HCT116 (cell line): ENCODE data around the gene NLRP11. TPM values are rescaled to one million over a fixed set of nuclear protein-coding genes. Genes with fewer than 3 reads are reported as not detected.

Source experiments
- ATAC-seq: fragments of 200-7000 bp; cut with Tn5 transposase; 2 replicates; pipeline ENCODE4 v1.9.1; 2020; ENCODE audit warnings: mild to moderate bottlenecking, moderate library complexity
- BruUV-seq: library from RNA; stranded (reverse); fragments of 400-500 nt; replicated peaks from 2 replicates; lab custom pipeline; 2021; lab: Mats Ljungman, UMichigan
- CTCF ChIA-PET: fragments of 300-600 bp; sonication (Branson Sonifier 250); formaldehyde crosslinking; loops from one replicate; lab custom pipeline; 2021; ENCODE audit warnings: antibody characterized with exemption; lab: Charles Lee
- POLR2A ChIA-PET: fragments of 300-600, 350-600 bp; sonication (Branson Sonifier 250); formaldehyde crosslinking; loops from one replicate; lab custom pipeline; 2021; ENCODE audit warnings: antibody characterized with exemption; lab: Charles Lee
- RAD21 ChIA-PET, 2 experiments: fragments of 300-600 bp; sonication (Branson Sonifier 250); formaldehyde crosslinking; loops; one replicate each; lab custom pipeline; 2023; ENCODE audit warnings: low total read pairs in 2 of 2; ENCODE audit not compliant: uncharacterized antibody in 2 of 2, unreplicated experiment in 2 of 2, low non-redundant PET in 1 of 2; lab: Charles Lee
- DNase-seq: peaks from one replicate; pipeline ENCODE4 v3.0.0-alpha.2; 2010; ENCODE audit warnings: low read depth, low spot score
- H2AFZ ChIP-seq: fragments of 200-600 bp; shearing (Covaris generic), sonication (generic); 2 replicates; pipeline ENCODE4 v1.6.1; 2017; ENCODE audit warnings: low read depth, mixed run types, mixed read lengths, antibody characterized with exemption, low read length; ENCODE audit not compliant: poor library complexity, severe bottlenecking
- H3K27ac ChIP-seq: 2 replicates; pipeline ENCODE4 v1.5.1; 2012; ENCODE audit warnings: low read depth, low read length
- H3K27me3 ChIP-seq: fragments of 200-600 bp; sonication (generic); 2 replicates; pipeline ENCODE4 v1.6.1; 2016; ENCODE audit warnings: mixed run types, low read length, mixed read lengths; ENCODE audit not compliant: insufficient read depth
- H3K36me3 ChIP-seq, 2 experiments: fragments of 200-500 bp in 1 of 2; fragments of 200-600 bp in 1 of 2; sonication (Bioruptor generic) in 1 of 2; sonication (generic) in 1 of 2; 2 replicates each; pipeline versions ENCODE4 v1.5.1 to v1.6.1; 2014 to 2016; ENCODE audit warnings: low read length in 2 of 2, inconsistent platforms in 1 of 2, mixed read lengths in 1 of 2, mixed run types in 1 of 2; ENCODE audit not compliant: insufficient read depth in 2 of 2, control insufficient read depth in 1 of 2
- H3K4me1 ChIP-seq, 2 experiments: fragments of 200-600 bp in 1 of 2; sonication (generic) in 1 of 2; 2 replicates each; pipeline versions ENCODE4 v1.5.1 to v1.6.1; 2012 to 2017; ENCODE audit warnings: low read length in 2 of 2, inconsistent platforms in 1 of 2, mild to moderate bottlenecking in 1 of 2, mixed read lengths in 1 of 2, mixed run types in 1 of 2, moderate library complexity in 1 of 2; ENCODE audit not compliant: insufficient read depth in 2 of 2, control insufficient read depth in 1 of 2
- H3K4me2 ChIP-seq: fragments of 200-600 bp; sonication (generic); 2 replicates; pipeline ENCODE4 v1.6.1; 2017; ENCODE audit warnings: mixed run types, low read length, mixed read lengths
- H3K4me3 ChIP-seq, 2 experiments: fragments of 200-600 bp in 1 of 2; sonication (generic) in 1 of 2; replicated peaks in 1 of 2; 2 replicates each; pipeline ENCODE4 v1.5.1; 2011 to 2016; ENCODE audit warnings: low read length in 2 of 2, control low read depth in 1 of 2, low read depth in 1 of 2, mild to moderate bottlenecking in 1 of 2, mixed read lengths in 1 of 2, mixed run types in 1 of 2
- H3K79me2 ChIP-seq: fragments of 200-600 bp; sonication (generic); 2 replicates; pipeline ENCODE4 v1.6.1; 2017; ENCODE audit warnings: mild to moderate bottlenecking, mixed run types, low read length, moderate library complexity, mixed read lengths; ENCODE audit not compliant: insufficient read depth
- H3K9ac ChIP-seq: fragments of 200-600 bp; sonication (generic); 2 replicates; pipeline ENCODE4 v1.6.1; 2016; ENCODE audit warnings: low read length, mixed read lengths
- H3K9me2 ChIP-seq: fragments of 200-600 bp; sonication (generic), shearing (Covaris generic); 2 replicates; pipeline ENCODE4 v1.6.1; 2017; ENCODE audit warnings: mixed run types, mild to moderate bottlenecking, moderate library complexity; ENCODE audit not compliant: insufficient read depth
- H3K9me3 ChIP-seq, 2 experiments: fragments of 200-500 bp in 1 of 2; fragments of 200-600 bp in 1 of 2; sonication (Bioruptor generic) in 1 of 2; sonication (generic) in 1 of 2; 2 replicates each; pipeline ENCODE4 v1.6.1; 2014 to 2017; ENCODE audit warnings: low read length in 2 of 2, mixed read lengths in 2 of 2, inconsistent platforms in 1 of 2, low read depth in 1 of 2, mild to moderate bottlenecking in 1 of 2, mixed run types in 1 of 2, moderate library complexity in 1 of 2; ENCODE audit not compliant: control insufficient read depth in 1 of 2, insufficient read depth in 1 of 2
- H4K20me1 ChIP-seq: fragments of 200-600 bp; sonication (generic), shearing (Covaris generic); 2 replicates; pipeline ENCODE4 v1.6.1; 2017; ENCODE audit warnings: mixed run types, mild to moderate bottlenecking, moderate library complexity; ENCODE audit not compliant: insufficient read depth
- CEBPB ChIP-seq: IDR thresholded peaks from 2 replicates; pipeline ENCODE4 v1.6.1; 2012; ENCODE audit warnings: low read depth
- EGR1 ChIP-seq: IDR thresholded peaks from 2 replicates; pipeline ENCODE4 v1.6.1; 2012; ENCODE audit warnings: low read depth
- ELF1 ChIP-seq: IDR thresholded peaks from 2 replicates; pipeline ENCODE4 v1.6.1; 2012; ENCODE audit warnings: low read depth, borderline replicate concordance
- EZH2phosphoT487 ChIP-seq: fragments of 200-600 bp; IDR thresholded peaks from 2 replicates; pipeline ENCODE4 v1.6.1; 2018; ENCODE audit warnings: antibody characterized with exemption, borderline replicate concordance
- FOSL1 ChIP-seq: IDR thresholded peaks from 2 replicates; pipeline ENCODE4 v1.6.1; 2012; ENCODE audit warnings: low read depth
- MAX ChIP-seq: IDR thresholded peaks from 2 replicates; pipeline ENCODE4 v1.6.1; 2012
- RAD21 ChIP-seq: IDR thresholded peaks from 2 replicates; pipeline ENCODE4 v1.6.1; 2012; ENCODE audit warnings: low read depth, mild to moderate bottlenecking
- SRF ChIP-seq: IDR thresholded peaks from 2 replicates; pipeline ENCODE4 v1.6.1; 2012; ENCODE audit warnings: low read depth
- TCF7L2 ChIP-seq: IDR thresholded peaks from 2 replicates; pipeline ENCODE4 v1.7.0; 2011; ENCODE audit warnings: borderline replicate concordance, inconsistent platforms; ENCODE audit not compliant: insufficient read depth, insufficient read length; ENCODE audit errors: extremely low read depth
- YY1 ChIP-seq: IDR thresholded peaks from 2 replicates; pipeline ENCODE4 v1.6.1; 2011; ENCODE audit warnings: low read length, low read depth, moderate library complexity, mild to moderate bottlenecking; ENCODE audit not compliant: insufficient replicate concordance; ENCODE audit errors: extremely low read depth
- ZFX ChIP-seq: fragments of 450-650 bp; IDR thresholded peaks from 2 replicates; pipeline ENCODE4 v1.6.1; 2017
- intact Hi-C: fragments of 100-400 bp; cut with micrococcal nuclease; formaldehyde crosslinking; loops from 2 replicates; pipeline ENCODE4 v1.10.0; 2022
- total RNA-seq: library from RNA; stranded (reverse); gene quantifications from one replicate; pipeline ENCODE4 v1.2.1, GENCODE V29; 2021; ENCODE audit not compliant: unreplicated experiment
- TF ChIP-seq, protein P1 (sequence below): IDR thresholded peaks from 2 replicates; pipeline ENCODE4 v1.6.1; 2012
- TF ChIP-seq, protein P2 (sequence below): IDR thresholded peaks from 2 replicates; pipeline ENCODE4 v1.6.1; 2011; ENCODE audit warnings: mild to moderate bottlenecking, low read length, moderate library complexity; ENCODE audit not compliant: insufficient replicate concordance; ENCODE audit errors: extremely low read depth

Gene NLRP11
- total RNA-seq, 1 experiment from 2014 or later = 0.86 TPM

- no peaks in the 10 kb centered on the region for H3K27me3 ChIP-seq
- ChIA-PET CTCF (no interaction called here), POLR2A (no interaction called here), RAD21 (no interaction called here)
- H3K9ac ChIP-seq = no peak overlapping the region
- H3K79me2 ChIP-seq = no peaks in the 10 kb centered on the region
- H4K20me1 ChIP-seq = no peaks in the 10 kb centered on the region
- H3K27ac ChIP-seq = no peak overlapping the region
- ATAC-seq = no peak
- no peak for TF ChIP-seq CEBPB
- TF ChIP-seq ELF1 = no peak
- TF ChIP-seq FOSL1 = no peak
- TF ChIP-seq MAX = no peak
- no peak for TF ChIP-seq SRF
- TF ChIP-seq, protein P1, sequence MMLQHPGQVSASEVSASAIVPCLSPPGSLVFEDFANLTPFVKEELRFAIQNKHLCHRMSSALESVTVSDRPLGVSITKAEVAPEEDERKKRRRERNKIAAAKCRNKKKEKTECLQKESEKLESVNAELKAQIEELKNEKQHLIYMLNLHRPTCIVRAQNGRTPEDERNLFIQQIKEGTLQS = no peak
- TF ChIP-seq TCF7L2 = no peak
- TF ChIP-seq RAD21 = no peak
- TF ChIP-seq, protein P2, sequence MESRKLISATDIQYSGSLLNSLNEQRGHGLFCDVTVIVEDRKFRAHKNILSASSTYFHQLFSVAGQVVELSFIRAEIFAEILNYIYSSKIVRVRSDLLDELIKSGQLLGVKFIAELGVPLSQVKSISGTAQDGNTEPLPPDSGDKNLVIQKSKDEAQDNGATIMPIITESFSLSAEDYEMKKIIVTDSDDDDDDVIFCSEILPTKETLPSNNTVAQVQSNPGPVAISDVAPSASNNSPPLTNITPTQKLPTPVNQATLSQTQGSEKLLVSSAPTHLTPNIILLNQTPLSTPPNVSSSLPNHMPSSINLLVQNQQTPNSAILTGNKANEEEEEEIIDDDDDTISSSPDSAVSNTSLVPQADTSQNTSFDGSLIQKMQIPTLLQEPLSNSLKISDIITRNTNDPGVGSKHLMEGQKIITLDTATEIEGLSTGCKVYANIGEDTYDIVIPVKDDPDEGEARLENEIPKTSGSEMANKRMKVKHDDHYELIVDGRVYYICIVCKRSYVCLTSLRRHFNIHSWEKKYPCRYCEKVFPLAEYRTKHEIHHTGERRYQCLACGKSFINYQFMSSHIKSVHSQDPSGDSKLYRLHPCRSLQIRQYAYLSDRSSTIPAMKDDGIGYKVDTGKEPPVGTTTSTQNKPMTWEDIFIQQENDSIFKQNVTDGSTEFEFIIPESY = no peak
- no peak for TF ChIP-seq YY1
- no peak for TF ChIP-seq EGR1
- no peak for TF ChIP-seq ZFX
- no peak for TF ChIP-seq EZH2phosphoT487
- H3K4me3 ChIP-seq = no peak overlapping the region
- no peaks in the 10 kb centered on the region for H3K36me3 ChIP-seq
- H3K9me2 ChIP-seq = no peaks in the 10 kb centered on the region
- no peaks in the 10 kb centered on the region for H3K4me1 ChIP-seq
- H2AFZ ChIP-seq = no peak overlapping the region
- H3K4me2 ChIP-seq = no peak overlapping the region
- H3K9me3 ChIP-seq = no peaks in the 10 kb centered on the region
- BruUV-seq = no TSS peak
- no peak for DNase-seq
- intact Hi-C loops = no loop called here
Measured at GRCh38 chr19:55857974-55858373, 26.2 kb upstream of the NLRP11 start.
